GM20431 (cell line): ENCODE measurements around the gene DNAH11.
"Not testable (repeated sequence)": the region's sequence is repeated elsewhere in the genome, so short reads cannot be mapped to it uniquely, and the experiment has no call there.

ENCODE experiments used
- in situ Hi-C: fragments of 300-500 bp; cut with MseI, MboI; formaldehyde crosslinking; loops from one replicate; pipeline ENCODE4 v1.15.0; 2020; ENCODE audit warnings: low sequenced_read_pairs; ENCODE audit not compliant: unreplicated experiment

Gene DNAH11

GRCh38 chr7:21616091-21616490, 73.3 kb downstream of the DNAH11 start:
- in situ Hi-C loops, result no loop called here

- in situ Hi-C loops, result no loop called here
Observed at GRCh38 chr7:21616796-21617436, 74.1 kb downstream of the DNAH11 start.

GRCh38 chr7:21617513-21617912, 74.7 kb downstream of the DNAH11 start:
- in situ Hi-C loops, result no loop called here

GRCh38 chr7:21617916-21618390, 75.1 kb downstream of the DNAH11 start:
- in situ Hi-C loops, result no loop called here

GRCh38 chr7:21618706-21619105, 75.9 kb downstream of the DNAH11 start:
- in situ Hi-C loops, result no loop called here

GRCh38 chr7:21620054-21620453, 77.2 kb downstream of the DNAH11 start:
- in situ Hi-C loops, result no loop called here

- in situ Hi-C loops, result no loop called here
Observed at GRCh38 chr7:21624320-21624719, 81.5 kb downstream of the DNAH11 start.

GRCh38 chr7:21636694-21637093, 93.9 kb downstream of the DNAH11 start:
- in situ Hi-C loops, result no loop called here

- in situ Hi-C loops, result no loop called here
Observed at GRCh38 chr7:21639206-21639868, 96.5 kb downstream of the DNAH11 start.

GRCh38 chr7:21640105-21640504, 97.3 kb downstream of the DNAH11 start:
- in situ Hi-C loops, result no loop called here

GRCh38 chr7:21641546-21641945, 98.7 kb downstream of the DNAH11 start:
- in situ Hi-C loops, result no loop called here

- in situ Hi-C loops, result no loop called here
Observed at GRCh38 chr7:21642422-21642821, 99.6 kb downstream of the DNAH11 start.

- in situ Hi-C loops, result no loop called here
Observed at GRCh38 chr7:21651697-21652096, 108.9 kb downstream of the DNAH11 start.

- in situ Hi-C loops, result no loop called here
Observed at GRCh38 chr7:21653623-21654022, 110.8 kb downstream of the DNAH11 start.

- in situ Hi-C loops, result no loop called here
Observed at GRCh38 chr7:21656081-21656480, 113.2 kb downstream of the DNAH11 start.

GRCh38 chr7:21656796-21657195, 114.0 kb downstream of the DNAH11 start:
- in situ Hi-C loops, result no loop called here

- in situ Hi-C loops, result no loop called here
Observed at GRCh38 chr7:21670496-21670895, 127.7 kb downstream of the DNAH11 start.

GRCh38 chr7:21671859-21672258, 129.0 kb downstream of the DNAH11 start:
- in situ Hi-C loops, result no loop called here

GRCh38 chr7:21675255-21675654, 132.4 kb downstream of the DNAH11 start:
- in situ Hi-C loops, result no loop called here

- in situ Hi-C loops, result no loop called here
Observed at GRCh38 chr7:21690705-21691104, 147.9 kb downstream of the DNAH11 start.

- in situ Hi-C loops, result not testable (repeated sequence)
Observed at GRCh38 chr7:21691146-21691545, 148.3 kb downstream of the DNAH11 start.

GRCh38 chr7:21700587-21700986, 157.7 kb downstream of the DNAH11 start:
- in situ Hi-C loops, result not testable (repeated sequence)
